Islet precursor cell (in vitro differentiated cells): ENCODE data around the gene PAK5.

Experiments used
- DNase-seq: peaks from one replicate; pipeline ENCODE4 v3.0.0-alpha.2; 2018

The PAK5 gene

GRCh38 chr20:9615766-9616454, 223.0 kb downstream of the PAK5 start:
- DNase-seq, result no peak

GRCh38 chr20:9615118-9615517, 223.8 kb downstream of the PAK5 start:
- no peak for DNase-seq

- no peak for DNase-seq
These were observed 225.0 kb downstream of the PAK5 start for GRCh38 chr20:9613871-9614270.

DNA sequence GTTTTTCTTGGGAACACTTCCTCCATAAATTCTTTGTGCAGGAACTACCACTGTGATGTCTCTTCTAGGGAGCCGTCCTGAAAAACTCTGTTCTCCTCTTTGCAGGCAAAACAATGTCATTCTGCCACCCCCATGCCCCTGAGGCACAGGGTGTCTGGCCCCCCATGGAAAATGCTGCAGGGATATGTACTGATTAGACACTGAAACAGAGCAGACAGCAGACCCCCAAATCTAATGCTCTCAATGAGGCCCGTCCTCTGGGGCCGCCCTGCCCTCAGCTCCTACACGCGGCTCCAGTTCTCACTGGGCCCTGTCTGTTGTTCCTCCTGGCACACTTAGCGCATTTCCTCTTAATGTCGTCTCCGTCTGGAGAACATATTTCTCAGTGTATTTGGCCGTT, 227.0 kb downstream of the PAK5 start:
- no peak for DNase-seq

DNA sequence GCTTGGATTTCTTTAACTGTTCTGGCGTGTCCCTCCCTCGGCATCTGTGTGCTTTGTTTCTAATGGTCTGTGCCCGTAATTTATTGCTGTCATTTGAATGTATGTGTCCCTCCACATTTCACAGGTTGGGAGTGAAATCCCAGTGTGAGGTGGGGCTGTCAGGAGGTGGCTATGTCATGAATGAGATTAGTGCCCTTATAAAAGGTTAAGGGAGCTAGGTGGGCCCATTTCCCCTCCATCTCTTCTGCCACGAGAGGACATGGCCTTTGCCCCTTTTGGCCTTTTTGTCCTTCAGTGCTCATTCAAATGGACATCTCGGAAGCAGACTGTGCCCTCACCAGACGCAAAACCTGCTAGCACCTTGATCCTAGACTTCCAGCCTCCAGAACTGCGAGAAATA, 228.2 kb downstream of the PAK5 start:
- no peak for DNase-seq

DNA sequence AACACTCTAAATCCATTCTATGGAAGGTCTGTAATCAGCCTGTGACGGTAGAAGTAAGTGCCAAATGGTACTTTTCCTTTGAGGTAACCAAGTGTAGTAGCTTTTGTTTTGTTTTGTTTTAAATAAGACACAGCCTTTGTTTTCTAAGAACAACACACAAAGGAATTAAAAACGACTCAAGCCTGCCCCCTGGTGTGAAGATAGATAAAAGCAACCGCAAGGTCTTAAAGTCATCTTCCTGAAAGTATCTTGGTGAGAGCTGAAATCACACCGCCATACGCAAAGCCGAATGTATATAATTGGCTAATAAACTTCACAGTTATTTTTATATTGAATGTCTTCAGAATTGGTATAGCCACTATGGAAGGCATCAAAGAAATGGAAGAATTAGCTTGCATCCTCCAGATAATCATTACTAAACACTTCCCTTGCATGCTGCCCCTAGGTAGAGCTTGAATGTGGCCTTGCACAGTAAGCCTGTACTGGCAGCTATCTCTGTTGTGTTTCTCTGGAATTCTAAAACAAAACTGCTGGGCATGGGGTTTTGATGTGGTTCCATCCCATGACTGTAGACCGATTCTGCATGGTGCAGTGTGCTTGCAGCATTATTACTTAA, 228.9 kb downstream of the PAK5 start:
- DNase-seq, result peak; percentile 74

DNA sequence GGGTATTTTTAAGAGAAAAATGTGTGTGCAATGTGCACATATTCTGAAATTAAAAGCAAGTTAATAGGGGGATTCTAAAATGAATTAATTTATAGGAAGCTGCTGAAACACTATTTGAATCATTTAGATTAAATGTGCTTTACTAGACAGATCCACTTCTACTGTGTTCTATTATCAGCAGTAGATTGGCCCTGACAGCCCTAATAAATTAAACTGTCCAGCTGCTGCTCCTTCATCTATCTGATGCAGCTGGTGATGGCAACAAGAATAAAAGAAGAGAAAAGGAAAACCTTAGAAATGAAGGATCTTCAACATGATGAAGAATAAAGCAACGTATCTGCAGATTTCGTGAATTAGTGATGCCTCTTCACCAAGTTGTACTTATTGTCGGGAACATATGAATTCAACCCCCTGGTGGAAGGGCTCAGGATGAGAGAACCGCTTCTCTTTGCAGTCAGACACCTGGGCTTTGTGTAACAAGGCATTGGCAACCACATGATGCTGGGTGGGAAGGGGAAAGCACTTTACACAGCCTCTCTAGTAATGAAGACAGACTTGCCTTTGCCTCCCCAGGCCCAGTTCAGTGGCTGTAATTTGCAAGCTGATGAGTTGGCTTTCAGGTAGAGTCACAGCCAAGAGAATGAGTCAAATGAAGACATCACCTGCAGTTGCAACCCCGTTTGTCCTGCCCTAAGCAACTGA, 230.1 kb downstream of the PAK5 start:
- no peak for DNase-seq

GRCh38 chr20:9602847-9603183, 236.1 kb downstream of the PAK5 start:
- DNase-seq, result no peak

- DNase-seq, result no peak
These were observed 238.3 kb downstream of the PAK5 start for GRCh38 chr20:9600562-9600961.

DNA sequence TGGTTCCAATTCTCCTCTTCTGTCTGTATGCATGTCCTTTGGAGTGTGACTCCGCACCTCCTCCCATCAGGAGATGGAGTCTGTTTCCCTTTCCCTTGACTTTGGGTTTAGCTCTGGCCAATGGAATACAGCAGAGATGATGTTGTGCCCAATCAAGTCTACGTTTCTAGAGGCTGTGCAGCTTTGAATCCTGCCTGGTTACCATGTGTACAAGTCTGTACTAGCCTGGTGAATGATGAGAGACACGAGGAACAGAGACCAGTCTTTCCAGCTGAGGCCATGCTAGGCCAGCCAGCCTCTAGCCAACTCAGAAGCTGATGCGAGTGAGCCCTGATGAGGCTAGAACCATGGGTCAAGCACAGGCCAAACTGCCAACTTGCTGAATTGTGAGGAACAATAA, 241.3 kb downstream of the PAK5 start:
- no peak for DNase-seq

- DNase-seq, result no peak
These were observed 243.1 kb downstream of the PAK5 start for GRCh38 chr20:9595763-9596162.

GRCh38 chr20:9594284-9594875, 244.5 kb downstream of the PAK5 start:
- no peak for DNase-seq

DNA sequence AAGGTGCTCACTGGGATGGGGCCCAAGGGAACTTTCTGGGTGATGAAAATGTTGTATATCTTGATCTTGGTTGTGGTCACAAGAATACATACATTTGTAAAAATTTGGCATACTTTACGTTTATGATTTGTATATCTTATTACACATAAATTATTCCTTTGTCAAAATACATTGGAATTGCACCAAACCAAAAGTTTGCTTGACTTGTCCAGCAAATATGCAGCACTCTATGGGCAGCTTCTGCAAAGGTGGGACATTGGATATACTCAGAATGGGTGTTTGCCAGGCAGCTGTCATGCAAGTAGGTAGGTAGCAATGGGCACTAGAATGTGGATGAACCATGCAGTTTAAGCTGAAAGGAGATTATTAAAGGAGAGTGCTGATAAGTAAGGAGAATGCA, 246.5 kb downstream of the PAK5 start:
- no peak for DNase-seq

DNA sequence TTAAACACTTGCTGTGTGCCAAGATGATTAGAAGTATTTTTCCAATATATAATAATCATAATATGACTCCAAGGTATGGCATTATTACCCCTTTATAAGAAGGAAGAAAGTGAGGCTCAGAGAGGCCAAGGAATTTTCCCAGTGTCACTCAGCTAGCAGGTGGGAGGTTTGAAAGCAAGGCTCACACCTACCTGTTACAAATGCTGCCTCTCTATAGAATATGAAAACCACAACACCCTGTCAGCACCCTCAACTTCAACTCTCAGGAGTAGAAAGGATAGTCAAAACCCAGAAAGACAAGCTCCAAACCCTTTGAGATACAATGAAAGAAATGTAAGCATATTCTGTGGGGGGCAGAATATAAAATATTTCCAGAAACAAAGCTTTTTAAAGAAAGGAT, 247.8 kb downstream of the PAK5 start:
- no peak for DNase-seq

DNA sequence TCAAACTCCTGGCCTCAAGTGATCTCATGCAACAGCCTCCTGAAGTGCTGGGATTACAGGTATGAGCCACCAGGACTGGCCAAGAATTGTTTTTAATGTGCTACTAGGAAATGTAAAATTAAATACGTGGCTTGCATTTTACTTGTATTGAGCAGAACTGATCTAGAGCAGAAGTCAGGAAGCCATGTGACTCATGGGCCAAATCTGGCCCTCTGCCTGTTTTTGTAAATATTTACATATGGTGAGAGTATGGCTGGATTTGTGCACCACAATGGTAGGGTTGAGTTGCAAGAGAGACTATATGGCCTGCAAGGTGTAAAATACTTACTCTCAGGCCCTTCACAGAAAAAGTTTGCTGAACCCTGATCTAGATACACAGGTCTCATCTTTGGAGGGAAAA, 248.7 kb downstream of the PAK5 start:
- no peak for DNase-seq

DNA sequence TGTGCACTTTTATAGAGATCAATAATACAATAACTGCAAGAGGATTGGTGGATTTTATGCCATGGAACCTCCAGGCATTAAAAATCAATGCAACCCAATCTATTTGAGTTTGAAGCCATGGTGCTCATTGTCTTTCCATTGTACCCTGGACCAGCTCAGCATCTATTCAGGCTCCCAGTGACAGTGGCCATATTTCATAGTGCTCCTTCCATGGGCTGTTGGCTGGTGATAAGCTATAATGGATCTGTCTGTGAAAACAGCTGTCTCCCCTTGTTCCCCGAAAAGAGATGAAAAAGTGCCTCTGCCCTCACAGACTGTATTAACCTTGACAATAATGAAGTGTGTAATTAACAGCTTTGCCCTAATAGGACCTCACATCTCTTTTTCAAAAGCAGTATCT, 250.2 kb downstream of the PAK5 start:
- DNase-seq, result no peak

DNA sequence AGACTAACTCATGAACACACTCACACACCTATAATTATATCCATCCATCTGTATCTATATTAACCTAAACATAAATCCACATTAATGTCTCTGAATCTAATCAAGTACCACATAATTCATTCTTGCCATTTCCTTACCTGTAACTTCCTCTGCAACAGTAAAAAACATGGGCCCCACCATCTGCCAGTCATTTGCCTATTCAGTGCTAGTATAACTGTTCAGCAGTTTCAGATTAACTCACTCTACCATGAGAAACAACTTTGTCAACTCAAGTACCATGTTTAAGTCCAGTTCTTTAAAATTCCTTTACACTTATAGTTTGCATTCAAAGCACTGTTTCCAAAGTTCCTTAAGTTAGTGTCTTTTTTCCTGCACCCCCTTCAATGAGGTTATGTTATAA, 255.7 kb downstream of the PAK5 start:
- no peak for DNase-seq

DNA sequence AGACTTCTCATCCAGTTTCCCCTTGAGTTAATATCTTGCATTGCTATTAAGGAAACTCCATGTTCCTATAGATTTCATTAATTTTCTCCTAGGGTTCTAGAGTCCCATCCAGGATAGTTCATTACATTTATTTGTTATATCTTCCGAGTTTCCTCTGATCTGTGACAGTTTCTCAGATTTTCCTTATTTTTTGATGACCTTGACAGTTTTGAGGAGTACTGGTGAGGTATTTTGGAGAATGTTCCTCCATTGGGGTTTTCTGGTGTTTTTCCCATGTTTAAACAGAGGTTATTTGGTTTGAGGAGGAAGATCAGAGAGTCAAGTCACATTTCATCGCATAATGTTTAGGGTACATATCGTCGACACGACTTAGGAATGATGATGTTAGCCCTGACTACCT, 256.7 kb downstream of the PAK5 start:
- DNase-seq, result no peak

DNA sequence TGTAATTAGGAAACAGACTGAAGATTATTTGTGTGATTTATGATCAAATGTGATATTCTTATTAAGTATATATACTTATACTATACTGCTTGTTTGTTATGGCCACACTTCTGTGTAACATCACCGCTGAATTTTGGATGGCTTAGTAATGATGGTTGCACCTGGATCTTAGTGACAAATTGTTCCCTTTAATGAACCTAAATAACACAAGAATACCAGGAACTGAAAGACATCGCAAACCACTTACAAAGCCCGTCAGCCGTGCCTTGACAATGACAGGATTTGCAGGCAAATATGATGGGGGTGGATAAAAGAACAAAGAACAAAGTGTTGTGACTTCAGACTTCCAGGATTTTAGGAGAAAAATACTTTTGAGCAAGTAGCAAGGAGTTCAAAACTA, 257.4 kb downstream of the PAK5 start:
- no peak for DNase-seq

DNA sequence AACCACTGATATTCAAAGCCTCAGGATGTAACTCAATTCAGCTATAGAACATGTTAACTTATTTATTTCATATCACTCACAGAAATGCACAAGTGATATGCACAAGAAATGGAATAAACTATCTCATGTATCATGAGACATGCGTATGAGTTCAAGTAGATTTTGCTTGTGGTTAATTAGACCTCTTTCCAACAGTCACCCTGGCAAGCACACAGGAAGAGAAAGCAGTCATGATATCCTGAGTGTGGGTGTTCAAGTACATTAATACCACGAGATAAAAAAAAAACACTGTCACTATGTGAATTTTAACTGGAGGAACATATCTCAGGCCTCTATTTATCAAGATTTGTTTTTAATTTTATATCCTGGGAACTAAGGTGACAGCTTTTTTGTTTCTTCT, 260.3 kb downstream of the PAK5 start:
- DNase-seq, result no peak

DNA sequence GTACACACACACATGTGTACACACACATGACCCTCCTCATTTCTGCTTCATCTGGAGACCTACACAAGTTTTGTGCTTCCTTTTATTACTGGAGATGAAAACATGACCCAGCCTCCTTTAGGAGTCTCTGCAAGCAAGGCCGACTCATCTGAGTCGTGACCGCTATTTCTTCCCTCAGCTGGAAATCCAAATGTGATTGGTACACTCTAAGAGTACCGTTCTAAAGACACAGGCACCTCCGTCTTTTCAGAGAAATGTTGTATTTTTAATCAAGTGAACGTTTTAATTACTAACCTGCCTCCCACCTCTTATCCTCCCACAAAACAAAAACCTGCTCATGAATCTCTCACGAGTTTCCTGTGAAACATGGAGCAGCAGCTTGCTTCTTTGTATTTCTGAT, 261.5 kb downstream of the PAK5 start:
- DNase-seq, result no peak

- no peak for DNase-seq
These were observed 262.2 kb downstream of the PAK5 start for GRCh38 chr20:9576695-9577094.

DNA sequence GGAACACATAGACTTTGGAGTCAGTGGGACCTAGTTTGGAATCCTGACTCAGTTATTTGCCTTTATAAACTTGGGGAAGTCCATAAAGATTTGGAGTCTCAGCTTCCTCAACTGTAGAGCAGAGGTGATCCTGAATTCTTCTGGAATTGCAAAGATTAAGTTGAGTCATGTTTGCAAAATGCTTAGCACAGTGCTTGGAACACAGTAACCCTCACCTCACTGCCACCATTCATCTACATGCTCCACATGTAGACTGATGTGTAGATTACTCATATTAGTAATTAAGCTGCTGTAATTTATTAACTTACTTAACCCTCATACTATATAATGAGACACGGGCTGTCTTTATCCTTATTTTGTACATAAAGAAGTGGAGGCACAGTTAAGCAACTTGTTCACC, 263.0 kb downstream of the PAK5 start:
- no peak for DNase-seq

DNA sequence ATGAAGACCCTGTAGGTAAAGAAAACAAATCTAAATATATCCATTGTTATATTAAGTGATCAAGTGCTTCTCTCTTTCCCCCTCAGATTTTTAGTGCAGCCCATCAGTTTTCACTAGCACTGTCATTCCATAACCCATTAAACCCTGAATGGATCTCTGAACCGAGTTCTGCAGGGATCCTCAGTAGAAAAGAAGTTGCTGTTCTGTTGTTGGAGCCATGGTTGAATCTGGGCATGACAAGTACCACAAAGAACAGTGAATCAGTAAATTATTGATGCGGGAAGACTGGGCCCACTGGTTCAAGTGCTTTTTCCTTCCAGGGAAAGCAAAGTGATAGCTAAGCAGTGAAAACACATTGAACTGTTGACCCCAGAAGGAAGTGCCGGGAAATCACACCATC, 264.1 kb downstream of the PAK5 start:
- DNase-seq, result no peak
